Measurements from ENCODE around the gene HCRTR1. TPM values are rescaled to one million over a fixed set of nuclear protein-coding genes. Genes with fewer than 3 reads are reported as not detected.
A peak's percentile ranks its signal among the peaks of the same experiment; 100 is the strongest.

The HCRTR1 gene
- total RNA-seq, 1 experiment from 2014 or later: not detected

- H3K36me3 ChIP-seq (ENCODE audit: low read depth, low read length): no peaks in the 10 kb centered on the region
- no peaks in the 10 kb centered on the region for H3K9me2 ChIP-seq (replicated peaks; ENCODE audit: low read length)
- H3K79me2 ChIP-seq (ENCODE audit: low read length): no peaks in the 10 kb centered on the region
- no peak overlapping the region for H3K9ac ChIP-seq (ENCODE audit: low read length)
- H3K4me3 ChIP-seq (ENCODE audit: low read length): no peak overlapping the region
- POLR2A ChIA-PET (ENCODE audit: unreplicated experiment): interaction anchor here (0.6 kb wide), 1 partner anchor 29 kb away, joined by 3 read pairs; the partner anchor contains the start of gene PEF1
- no peaks in the 10 kb centered on the region for H3K4me1 ChIP-seq (ENCODE audit: insufficient read depth, low read length)
- no peak overlapping the region for H2AFZ ChIP-seq (ENCODE audit: low read length)
- intact Hi-C loops (cut with micrococcal nuclease): no loop called here
- H3K9me3 ChIP-seq (ENCODE audit: low read length): no peaks in the 10 kb centered on the region
- no peak for ATAC-seq
- CTCF ChIA-PET: no interaction called here
- BruUV-seq (replicated peaks): no TSS peak
- no peak overlapping the region for H3K27ac ChIP-seq (ENCODE audit: low read length)
- H3F3A ChIP-seq (ENCODE audit: low read length, unreplicated experiment): no peaks in the 10 kb centered on the region
- no peaks in the 10 kb centered on the region for H3K27me3 ChIP-seq (ENCODE audit: low read length)
- no peak for DNase-seq
- no peak overlapping the region for H3K4me2 ChIP-seq (ENCODE audit: low read length)
- TF ChIP-seq EZH2 (IDR thresholded peaks at IDR 0.05; ENCODE audit: low read length, unreplicated experiment) (no peak), EZH2phosphoT487 (IDR thresholded peaks at IDR 0.05; ENCODE audit: borderline replicate concordance, low read length) (no peak), CTCF (conservative IDR thresholded peaks at IDR 0.05; ENCODE audit: low read depth, low read length) (no peak)
- H4K20me1 ChIP-seq (ENCODE audit: low read length): no peaks in the 10 kb centered on the region
Measured at GRCh38 chr1:31615939-31616338, 1.6 kb upstream of the HCRTR1 start.

GRCh38 chr1:31617916-31618746 lies 642 bp downstream of the HCRTR1 start:
- Histone ChIP-seq H3K79me2 (ENCODE audit: low read length) (no peaks in the 10 kb centered on the region), H3F3A (ENCODE audit: low read length, unreplicated experiment) (no peaks in the 10 kb centered on the region), H3K9ac (ENCODE audit: low read length) (no peak overlapping the region), H3K27ac (ENCODE audit: low read length) (no peak overlapping the region), H3K36me3 (ENCODE audit: low read depth, low read length) (no peaks in the 10 kb centered on the region), H3K9me3 (ENCODE audit: low read length) (no peaks in the 10 kb centered on the region), H3K4me1 (ENCODE audit: insufficient read depth, low read length) (no peaks in the 10 kb centered on the region), H3K4me2 (ENCODE audit: low read length) (peak overlapping the region; percentile 91), H3K9me2 (replicated peaks; ENCODE audit: low read length) (no peaks in the 10 kb centered on the region), H2AFZ (ENCODE audit: low read length) (peak overlapping the region; percentile 85), H4K20me1 (ENCODE audit: low read length) (no peaks in the 10 kb centered on the region), H3K27me3 (ENCODE audit: low read length) (no peaks in the 10 kb centered on the region), H3K4me3 (ENCODE audit: low read length) (peak overlapping the region; percentile 71)
- intact Hi-C loops (cut with micrococcal nuclease): loop anchor here (1.0 kb wide), 1 partner anchor 54 kb away; no protein-coding TSS in a partner anchor
- no TSS peak for BruUV-seq (replicated peaks)
- peak; percentile 76 for ATAC-seq
- ChIA-PET POLR2A (ENCODE audit: unreplicated experiment) (interaction anchor here (0.6 to 0.8 kb wide), 2 partner anchors 28 to 354 kb away, joined by 3 read pairs; no protein-coding TSS in a partner anchor), CTCF (interaction anchor here (1.0 kb wide), 1 partner anchor 27 kb away, joined by 4 read pairs; the partner anchor contains the start of gene PEF1)
- peak; percentile 54 for DNase-seq
- TF ChIP-seq CTCF (conservative IDR thresholded peaks at IDR 0.05; ENCODE audit: low read depth, low read length) (peak; percentile 84), EZH2phosphoT487 (IDR thresholded peaks at IDR 0.05; ENCODE audit: borderline replicate concordance, low read length) (no peak)
